Parietal lobe (tissue), 2 donors: ENCODE measurements around the gene IGLL5. TPM values are rescaled to one million over a fixed set of nuclear protein-coding genes. Genes with fewer than 3 reads are reported as not detected.

Experiments
- small RNA-seq: library from RNA; depleted of rRNA; stranded (forward); fragments of <200 nt; gene quantifications from one replicate; pipeline ENCODE3, GENCODE V24; 2014; ENCODE audit warnings: low replicate concordance
- total RNA-seq: library from RNA; depleted of rRNA; stranded (reverse); fragments of >200 nt; gene quantifications from one replicate; pipeline ENCODE4 v1.2.3, GENCODE V29; 2014

Gene IGLL5
- total RNA-seq = not detected

DNA sequence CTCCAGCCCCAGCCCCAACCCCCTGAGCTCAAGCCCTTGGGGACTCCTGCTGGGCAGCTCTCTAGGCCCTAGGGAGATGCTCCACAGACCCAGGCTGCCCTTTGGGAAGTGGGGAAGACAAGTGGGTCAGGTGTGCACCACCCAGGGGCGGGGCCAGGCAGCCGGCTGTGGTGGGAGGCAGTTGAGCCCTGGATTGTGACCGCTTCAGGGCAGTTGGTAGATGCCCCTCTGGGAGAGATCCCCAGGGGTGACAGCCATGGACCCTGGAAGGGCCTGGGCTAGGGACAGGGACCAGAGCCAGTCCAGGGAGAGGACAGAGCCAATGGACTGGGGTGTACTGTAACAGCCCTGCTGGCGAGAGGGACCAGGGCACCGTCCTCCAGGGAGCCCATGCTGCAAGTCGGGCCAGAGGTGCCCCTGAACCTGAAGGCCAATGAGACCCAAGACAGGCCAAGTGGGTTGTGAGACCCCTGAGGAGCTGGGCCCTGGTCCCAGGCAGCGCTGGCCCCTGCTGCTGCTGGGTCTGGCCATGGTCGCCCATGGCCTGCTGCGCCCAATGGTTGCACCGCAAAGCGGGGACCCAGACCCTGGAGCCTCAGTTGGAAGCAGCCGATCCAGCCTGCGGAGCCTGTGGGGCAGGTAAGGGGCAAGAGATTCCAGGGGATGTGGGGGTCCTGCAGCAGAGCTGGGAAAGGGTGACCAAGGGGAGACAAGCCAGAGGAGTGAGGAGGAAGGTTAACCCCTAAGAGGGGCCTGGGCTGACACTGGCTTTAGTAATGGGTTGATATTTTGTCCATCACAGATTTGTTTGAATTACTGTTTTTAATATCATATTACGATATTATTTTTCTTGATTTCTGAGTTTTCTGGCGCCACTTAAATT lies at the start of gene IGLL5:
Gene IGLL5, plus strand, starts transcription at position 196 of the 883 bp plus-strand sequence. Its CDS starts 238 bp downstream, at position 434.

Small RNA genes lying within 50 kb of the gene (small RNA-seq; reads per million reads assigned to genes)
- gene IGLC4 (not detected), gene IGLC5 (not detected), gene IGLJ1 (not detected), gene IGLJ2 (not detected), gene IGLJ3 (not detected), gene IGLJ4 (not detected), gene IGLJ5 (not detected), gene IGLJ6 (not detected), gene IGLJ7 (not detected), gene IGLV2-5 (not detected), gene IGLV3-2 (not detected), gene IGLV3-4 (not detected), gene IGLV3-6 (not detected), gene IGLV3-7 (not detected), gene MIR5571 (not detected)

Other genes starting within 250 kb of the IGLL5 start
- gene GGTLC2, start 243.2 kb upstream of the IGLL5 start, total RNA-seq = not detected
- 175 TPM for gene GNAZ, start 182.7 kb downstream of the IGLL5 start, total RNA-seq